RPMI8226 (cell line): ENCODE results near the gene ZWILCH.
"Not testable (repeated sequence)": the region's sequence is repeated elsewhere in the genome, so short reads cannot be mapped to it uniquely, and the experiment has no call there.

Source experiments
- DNase-seq: peaks from one replicate; pipeline ENCODE4 v3.0.0-alpha.2; 2015

The ZWILCH gene

DNA sequence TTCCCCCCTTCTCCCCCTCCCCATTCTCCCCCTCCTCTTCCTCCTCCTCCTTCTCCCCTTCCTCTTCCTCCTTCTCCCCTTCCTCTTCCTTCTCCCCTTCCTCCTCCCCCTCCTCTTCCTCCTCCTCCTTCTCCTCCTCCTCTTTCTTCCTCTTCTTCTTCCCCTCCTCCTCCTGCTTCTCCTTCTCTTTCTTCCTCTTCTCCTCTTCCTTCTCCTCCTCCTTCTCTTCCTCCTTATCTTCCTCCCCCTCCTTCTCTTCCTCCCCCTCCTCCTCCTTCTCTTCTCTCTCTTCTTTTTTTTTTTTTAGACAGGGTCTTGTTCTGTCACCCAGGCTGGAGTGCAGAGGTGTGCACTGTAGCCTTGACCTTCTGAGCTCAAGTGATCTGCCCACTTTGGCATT is 81.9 kb downstream of the ZWILCH start:
- DNase-seq: no peak

DNA sequence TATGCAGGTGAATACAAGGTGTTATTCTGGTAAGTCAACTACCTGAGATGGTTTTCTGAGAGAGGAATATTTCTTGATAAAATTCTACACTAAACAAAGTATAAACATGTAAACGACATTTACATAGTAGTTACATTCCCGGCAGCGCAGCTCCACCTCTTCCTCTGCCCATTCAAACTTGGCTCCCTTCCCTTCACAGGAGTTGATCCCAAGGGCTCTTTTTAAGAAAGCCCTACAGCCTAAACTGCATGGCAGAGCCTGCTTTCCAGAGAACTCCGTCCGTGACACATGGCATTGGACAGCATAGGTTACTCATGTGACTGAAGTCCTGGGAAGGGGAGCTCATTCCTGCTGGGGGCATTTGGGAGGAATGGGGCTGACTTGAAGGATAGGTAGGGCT is 82.6 kb downstream of the ZWILCH start:
- DNase-seq: no peak

DNA sequence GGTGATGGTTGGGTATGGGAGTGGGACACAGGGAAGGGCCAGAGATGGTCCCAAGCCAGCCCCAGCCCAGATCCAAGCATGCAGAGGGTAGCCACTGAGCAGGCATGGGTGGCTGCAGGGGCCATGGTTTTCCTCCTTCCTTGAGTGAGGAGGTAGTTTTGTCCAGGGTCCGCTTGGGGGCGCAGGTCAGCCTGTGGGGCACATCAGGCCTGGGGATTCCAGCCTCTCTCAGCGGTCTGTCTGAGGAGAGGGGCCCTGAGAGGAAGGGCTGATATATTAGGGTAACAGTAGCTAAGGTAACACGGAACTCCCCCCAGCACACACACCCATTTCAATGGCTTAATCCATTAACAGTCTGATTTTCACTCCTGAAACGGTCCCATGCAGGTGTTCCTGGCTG is 83.4 kb downstream of the ZWILCH start:
- DNase-seq: peak; percentile 77

DNA sequence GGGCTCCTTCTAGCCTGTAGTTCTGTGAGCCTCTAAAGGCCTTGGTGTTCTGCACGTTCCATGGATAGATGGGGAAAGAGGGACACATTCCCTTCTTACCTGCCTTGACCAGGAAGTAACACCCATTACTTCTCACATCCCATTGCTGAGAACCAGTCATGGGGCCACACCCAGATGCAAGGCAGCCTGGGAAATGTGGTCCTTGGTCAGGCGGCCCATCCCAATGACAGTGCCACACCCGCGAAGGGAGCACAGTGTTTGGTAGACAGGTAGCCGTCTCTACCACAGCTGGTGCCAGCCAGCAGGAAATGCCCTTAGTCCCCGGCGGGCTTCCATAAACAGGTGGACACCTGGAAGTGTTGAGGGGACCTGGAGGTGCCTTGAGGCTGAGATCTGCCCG is 83.8 kb downstream of the ZWILCH start:
- DNase-seq: peak; percentile 68

DNA sequence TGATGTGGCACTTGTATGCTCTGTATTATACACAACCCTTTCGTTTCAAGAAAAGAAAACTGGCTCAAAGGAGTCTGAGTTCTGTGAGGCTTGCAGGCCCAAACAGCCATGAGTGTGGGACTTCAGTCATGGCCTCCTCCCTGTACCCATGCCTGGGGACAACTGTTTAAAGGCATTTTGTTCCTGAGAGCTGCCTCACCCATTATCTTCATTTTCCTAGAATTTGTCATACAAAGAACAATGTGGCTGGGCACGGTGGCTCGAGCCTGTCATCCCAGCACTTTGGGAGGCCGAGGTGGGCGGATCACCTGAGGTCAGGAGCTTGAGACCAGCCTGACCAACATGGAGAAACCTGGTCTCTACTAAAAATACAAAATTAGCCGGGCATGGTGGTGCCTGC is 84.3 kb downstream of the ZWILCH start:
- DNase-seq: not testable (repeated sequence)

DNA sequence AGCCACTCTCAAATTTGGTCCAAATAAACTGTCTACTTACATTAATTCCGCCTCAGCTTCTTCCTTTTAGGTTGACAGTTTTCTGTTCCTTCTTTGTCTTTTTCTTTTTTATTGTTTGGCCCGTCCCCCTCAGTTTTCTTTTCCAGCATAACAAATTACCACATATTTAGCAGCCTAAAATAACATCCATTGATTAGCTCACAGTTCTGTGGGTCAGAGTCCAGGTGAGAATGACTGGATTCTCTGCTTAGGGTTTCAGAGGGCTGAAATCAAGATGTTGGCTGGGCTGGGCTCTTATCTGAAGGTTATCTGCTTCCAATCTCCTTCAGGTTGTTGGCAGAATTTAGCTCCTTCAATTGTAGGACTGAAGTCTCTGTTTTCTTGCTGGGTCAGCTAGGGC is 85.3 kb downstream of the ZWILCH start:
- DNase-seq: no peak

DNA sequence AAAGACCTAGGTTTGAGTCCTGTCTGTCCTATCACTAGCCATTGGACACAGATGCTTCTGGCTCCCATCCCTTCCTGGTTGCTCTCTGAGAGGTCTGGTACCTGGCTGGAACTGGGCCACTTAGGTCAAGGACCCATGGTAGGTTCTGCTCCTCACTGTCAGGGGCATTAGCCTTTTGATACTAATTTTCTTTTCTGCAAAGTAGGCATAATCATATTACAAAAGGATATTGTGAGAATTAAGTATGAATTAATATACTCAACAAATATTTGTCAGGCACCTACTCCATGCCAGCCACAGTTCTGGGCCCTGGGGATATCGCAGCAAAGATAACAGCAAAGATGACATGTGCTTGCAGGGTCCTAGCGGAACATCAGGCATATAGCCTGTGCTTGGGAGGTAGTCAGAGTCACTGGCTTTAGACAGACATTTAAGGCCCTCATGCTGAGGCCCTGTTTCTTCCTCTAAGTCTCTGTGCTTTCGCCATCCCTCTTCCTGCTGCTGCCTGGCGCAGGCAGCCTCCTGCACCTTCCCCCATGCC is 86.3 kb downstream of the ZWILCH start:
- DNase-seq: no peak

DNA sequence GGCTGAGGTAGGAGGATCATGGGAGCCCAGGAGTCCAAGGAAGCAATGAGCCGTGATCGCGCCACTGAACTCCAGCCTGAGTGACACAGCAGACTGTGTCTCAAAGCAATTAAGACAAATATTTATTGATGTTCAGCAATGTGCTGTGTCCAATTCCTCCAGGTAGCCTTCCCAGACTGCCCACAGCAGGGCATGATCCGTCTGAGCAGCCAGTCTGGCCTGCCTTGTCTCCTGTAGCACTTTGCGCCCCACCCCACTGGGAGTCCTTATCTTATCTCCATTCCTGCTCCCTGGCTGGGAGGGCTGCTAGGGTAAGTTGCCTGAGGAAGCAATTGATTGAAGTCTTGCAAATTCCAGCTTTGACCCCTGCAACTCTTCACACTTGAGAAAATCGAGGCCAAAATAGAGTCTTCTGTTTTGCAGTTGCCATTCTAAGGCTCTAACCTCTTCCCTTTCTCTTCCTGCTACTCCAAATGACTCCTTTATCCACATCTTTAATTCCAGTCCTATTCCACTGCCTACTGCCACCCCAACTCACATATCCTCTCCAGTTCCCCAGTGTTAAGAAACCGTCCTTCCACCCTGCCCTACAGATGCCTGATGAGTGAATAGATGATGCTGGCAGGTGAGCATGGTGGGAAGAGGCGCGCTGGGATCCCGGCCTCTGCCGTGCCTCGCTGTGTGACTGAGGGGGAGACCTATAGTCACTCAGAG is 87.5 kb downstream of the ZWILCH start:
- no peak for DNase-seq

DNA sequence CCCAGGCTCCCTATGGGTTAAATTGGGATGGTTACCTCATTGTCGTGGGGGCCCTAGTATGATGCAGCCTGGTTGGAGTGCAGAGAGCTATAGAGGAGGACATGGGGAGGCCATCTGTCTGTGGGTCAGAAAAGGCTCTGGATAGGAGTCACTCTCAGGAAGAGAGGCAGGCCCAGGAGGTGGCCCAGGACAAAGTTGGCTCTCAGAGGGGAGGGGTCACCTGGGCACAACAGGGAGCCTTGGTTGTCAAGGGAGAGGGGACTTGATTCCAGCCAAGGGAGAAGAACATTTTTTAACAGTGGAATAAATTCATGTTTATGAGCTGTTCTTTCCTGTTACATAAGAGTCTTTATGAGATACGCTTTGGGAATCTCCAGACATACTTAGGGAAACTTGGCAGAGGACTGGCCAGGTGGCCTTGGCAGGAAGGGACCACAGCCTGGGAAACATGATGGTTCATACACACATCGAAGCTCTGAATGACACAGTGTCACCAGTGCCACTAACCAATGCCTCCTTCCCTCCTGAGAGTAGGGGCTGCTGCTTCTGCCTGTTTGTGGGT is 88.2 kb downstream of the ZWILCH start:
- no peak for DNase-seq

DNA sequence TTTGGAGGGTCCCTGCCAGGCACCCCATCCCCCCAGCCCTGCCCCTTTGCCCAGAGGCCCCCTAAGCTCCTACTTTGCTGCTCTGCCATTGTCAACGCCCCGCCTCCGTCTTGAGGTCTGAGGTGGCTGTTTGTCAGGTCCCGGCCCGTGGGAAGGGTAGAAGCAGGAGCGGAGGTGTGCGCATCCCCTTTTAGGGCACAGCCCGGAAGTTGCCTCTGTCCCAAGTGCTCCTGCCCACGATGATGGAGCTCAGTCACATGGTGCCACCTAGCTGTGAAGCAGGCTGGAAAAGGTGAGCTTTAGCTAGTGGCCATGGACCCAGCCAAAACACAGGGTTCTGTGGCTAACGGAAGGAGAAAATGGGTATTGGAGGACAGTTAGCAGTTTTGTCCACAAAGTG is 89.2 kb downstream of the ZWILCH start:
- DNase-seq: peak; percentile 53

DNA sequence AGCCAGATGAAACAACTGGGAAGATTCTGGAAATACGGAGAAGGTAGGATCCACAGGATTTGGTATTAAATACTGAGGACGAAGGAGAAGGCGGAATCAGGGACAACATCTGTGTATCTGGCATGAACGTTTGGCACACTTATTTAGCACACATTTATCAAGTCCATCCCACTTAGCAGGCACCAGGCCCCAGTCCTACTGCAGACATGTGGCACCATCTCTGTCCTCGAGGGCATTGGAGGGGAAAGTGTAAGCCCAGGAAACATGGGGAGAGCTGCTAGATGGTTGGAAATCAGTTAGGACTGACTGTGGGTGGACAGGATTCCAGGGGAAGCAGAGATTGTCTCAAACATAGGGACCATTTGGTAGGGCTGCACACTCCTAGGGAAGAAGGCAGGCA is 89.7 kb downstream of the ZWILCH start:
- no peak for DNase-seq

DNA sequence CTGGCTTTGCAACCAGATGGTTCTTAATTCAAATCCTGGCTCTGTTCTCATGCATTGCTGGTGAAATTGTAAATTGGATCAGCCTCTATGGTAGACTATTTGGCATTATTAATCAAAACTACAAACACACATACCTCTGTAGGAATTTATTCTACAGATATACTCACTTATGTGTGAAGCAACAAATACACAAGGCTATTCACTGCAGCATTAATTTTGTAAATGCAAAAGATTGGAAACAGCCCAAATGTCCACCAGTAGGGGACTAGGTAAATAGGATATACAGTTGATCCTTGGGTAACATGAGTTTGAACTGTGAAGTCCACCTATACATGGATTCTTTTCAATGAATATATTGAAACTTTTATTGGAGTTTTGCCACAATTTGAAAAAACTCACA is 90.2 kb downstream of the ZWILCH start:
- no peak for DNase-seq

DNA sequence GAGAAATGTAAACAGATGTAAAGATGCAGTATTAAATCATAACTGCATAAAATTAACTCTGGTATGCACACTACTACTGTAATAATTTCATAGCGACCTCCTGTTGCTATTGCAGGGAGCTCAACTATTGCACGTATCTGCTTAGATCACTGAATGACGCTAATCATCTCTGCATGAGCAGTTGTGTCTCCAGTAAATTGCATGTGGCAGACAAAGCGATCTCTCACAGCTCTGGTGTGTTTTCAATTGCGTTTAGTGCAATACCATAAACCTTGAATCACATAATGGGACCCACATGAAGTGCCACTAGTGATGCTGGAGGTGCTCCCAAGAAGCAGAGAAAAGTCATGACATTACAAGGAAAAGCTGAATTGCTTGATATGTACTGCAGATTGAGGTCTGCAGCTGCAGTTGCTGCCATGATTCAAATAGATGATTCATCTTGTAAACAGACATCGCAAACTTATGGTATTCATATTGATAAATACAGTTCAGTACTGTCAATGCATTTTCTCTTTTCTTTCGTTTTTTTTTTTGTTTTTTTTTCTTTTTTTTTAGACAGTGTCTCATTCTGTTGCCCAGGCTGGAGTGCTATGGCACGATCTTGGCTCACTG is 90.9 kb downstream of the ZWILCH start:
- DNase-seq: no peak

DNA sequence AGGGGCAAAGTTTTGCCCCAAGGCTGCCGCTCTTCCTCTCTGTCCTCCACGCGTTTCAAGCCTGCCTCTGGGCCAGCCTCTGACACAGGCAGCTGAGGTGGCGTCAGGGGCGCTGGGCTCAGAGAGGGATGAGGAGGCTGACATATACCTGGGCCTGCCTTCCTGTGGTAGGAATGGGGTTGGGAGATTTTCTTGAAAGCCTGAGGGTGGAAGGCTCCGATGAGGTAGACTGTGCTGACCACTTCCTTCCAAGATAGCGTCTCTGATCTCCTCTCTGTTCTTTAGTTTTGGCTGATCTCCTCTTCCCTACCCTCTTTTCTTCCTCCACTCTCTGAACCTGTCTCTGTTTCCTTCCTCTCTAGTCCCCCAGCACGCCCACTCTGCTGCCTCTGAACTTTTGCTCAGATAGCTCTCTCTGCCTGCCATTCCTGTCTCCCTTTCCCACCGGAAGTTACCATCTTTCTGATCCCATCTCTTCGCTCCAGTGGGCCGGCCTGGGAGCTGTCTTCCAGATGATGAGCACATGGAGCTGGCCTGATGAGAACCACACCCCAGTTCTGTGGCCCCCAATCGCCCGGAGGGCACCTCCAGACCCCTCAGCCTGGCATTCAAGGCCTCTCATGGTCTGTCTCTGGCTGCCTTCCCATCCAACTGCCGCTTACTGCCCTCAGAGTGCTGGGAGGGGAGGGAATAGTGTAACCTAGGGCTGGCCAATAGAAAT is 93.1 kb downstream of the ZWILCH start:
- no peak for DNase-seq
